ENCODE results near the gene TADA3.
A peak's percentile ranks its signal among the peaks of the same experiment; 100 is the strongest.
"Not testable (repeated sequence)": the region's sequence is repeated elsewhere in the genome, so short reads cannot be mapped to it uniquely, and the experiment has no call there.

The TADA3 gene

DNA sequence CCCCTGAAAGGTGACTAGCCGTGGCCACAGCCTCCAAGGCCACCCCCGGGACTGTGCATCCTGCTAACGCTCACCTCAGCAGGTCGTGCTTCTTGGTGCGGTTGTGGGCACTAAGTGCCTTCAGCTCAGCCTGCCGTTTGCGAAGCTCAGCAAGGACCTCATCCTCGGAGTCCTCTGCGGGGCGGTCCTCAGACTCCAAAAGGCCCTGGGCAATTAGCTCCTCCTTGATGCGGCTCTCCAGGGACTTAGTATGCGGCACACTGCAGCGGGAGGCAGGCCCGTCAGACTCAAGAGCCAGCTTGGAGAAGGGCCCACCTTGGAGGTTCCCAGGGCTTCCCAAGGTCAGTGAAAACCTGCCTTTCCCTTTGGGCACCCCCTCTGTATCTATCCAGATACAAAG is 8.3 kb downstream of the TADA3 start:
- DNase-seq, result no peak

- no peak for DNase-seq
These were observed 9.5 kb downstream of the TADA3 start for GRCh38 chr3:9782770-9783169.

DNA sequence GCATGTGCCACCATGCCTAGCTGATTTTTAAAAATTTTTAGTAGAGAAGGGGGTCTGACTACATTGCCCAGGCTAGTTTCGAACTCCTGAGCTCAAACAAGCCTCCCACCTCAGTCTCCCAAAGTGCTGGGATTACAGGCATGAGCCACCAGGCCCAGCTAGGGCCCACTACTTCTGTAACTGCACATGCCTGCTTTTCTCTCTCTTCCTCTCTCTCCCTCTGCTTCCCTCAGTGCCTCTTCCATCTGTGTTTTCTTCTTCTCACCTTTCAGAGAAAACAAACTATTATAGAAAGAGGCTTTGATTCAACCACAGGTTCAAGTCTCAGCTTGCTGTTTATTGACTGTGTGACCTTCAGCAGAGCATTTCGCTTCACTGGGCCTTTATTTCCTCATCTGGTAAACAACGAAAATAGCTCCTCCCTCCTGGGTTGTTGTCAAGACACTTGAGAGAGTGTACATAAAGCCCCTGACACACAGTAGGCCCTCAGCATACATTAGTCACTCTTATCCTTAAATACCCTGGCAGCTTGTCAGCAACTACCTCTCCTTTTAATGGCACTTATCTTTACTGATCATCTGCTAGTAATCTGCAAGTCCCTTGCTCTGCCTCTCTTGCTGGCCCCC is 10.2 kb downstream of the TADA3 start:
- no peak for DNase-seq

DNA sequence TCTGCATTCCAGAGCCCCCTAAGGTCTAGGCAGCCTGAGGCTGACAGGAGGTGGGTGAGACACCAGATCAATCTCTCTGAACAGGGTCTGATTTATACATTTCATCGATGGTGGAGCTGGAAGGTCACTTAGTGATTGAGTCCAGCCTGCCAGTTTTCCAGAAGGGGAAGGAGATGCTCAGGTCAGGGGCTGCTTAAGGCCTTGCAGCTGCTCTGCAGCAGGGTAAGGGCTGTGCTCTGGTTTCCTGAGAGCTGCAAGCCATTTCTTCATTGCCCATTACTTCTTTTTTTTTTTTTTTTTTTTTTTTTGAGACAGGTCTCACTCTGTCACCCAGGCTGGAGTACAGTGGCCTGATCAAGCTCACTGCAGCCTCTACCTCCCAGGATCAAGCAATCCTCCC is 10.7 kb downstream of the TADA3 start:
- no peak for DNase-seq

DNA sequence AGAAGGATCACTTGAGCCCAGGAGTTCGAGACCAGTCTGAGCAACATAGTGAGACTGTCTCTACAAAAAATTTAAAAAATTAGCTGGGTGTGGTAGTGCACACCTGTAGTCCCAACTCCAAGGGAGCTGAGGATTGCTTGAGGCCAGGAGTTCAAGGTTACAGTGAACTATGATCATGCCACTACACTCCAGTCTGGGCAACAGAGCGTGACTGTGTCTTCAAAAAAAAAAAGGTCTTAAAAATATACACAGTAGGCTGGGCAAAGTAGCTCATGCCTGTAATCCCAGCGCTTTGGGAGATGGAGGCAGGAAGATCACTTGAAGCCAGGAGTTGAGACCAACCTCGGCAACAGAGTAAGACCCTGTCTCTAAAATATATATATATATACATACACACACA is 11.4 kb downstream of the TADA3 start:
- DNase-seq, result no peak

- no peak for DNase-seq
These were observed 11.8 kb downstream of the TADA3 start for GRCh38 chr3:9780458-9780812.

DNA sequence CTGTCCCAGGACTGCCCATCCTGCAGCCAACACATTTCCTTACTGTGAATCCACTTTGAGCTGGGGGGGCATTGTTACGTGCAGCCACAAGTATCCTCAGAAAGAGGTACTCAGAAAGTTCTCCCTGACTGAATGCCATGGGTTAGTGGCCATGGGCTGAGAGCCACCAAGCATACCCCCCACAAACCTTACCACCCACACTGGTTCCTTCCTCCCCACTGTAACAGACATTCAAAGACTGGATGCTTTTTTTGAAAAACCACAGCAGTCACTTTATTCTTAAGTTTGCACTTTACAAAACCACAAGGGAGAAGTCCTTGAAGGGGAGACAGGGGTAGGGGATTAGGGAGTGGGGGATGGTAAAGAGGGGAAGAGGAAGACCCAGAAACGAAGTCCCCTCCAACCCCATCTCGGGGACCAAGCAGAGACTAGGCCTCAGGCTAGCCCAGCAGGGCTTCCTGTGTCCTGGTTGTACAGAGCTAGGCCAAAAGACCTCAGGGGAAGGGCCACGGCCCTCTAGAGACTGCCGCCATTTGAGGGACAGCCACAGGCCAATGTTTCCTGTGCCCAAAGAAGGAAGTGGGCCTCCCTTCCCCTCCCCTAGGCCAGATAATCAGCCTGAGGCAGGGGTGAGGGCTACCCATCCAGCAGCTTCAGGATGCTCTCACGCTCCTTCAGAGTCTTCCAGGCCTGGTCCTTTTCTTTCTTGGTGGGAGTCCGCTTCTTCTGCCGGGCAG is 12.4 kb downstream of the TADA3 start:
- no peak for DNase-seq

GRCh38 chr3:9779075-9779593 is 13.1 kb downstream of the TADA3 start:
- no peak for DNase-seq

GRCh38 chr3:9778143-9779074 is 13.9 kb downstream of the TADA3 start:
- DNase-seq, result peak; percentile 35

DNA sequence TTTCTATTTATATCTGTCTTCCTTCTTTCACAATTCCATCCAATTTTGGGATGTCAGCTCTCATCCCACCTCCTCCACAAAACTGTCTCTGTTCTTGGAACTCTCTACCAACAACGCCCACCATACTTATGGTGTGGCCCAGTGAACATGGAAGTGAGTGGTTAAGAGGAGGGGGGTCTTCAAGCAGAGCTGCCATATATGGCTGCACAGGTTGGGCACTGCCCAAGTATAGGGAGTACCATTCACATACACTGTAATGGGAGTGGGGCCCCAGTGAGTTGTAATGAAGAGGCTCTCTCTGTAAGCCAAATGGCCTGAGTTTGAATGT is 14.6 kb downstream of the TADA3 start:
- no peak for DNase-seq

GRCh38 chr3:9776896-9777693 is 15.2 kb downstream of the TADA3 start:
- DNase-seq, result no peak

DNA sequence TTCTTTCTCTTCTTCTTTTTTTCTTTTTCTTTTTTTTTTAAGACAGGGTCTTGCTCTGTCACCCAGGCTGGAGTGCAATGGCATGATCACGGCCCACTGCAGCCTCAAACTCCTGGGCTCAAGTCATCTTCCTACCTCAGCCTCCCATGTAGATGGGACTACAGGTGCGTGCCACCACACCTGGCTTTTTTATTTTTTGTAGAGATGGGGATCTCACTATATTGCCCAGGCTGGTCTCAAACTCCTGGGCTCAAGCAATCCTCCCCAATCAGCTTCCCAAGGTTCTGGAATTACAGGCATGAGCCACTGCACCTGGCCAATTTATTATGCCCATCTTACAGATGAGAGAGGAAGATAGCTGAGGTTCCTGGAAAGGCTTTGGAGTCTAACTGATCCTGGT is 21.3 kb downstream of the TADA3 start:
- DNase-seq, result not testable (repeated sequence)

DNA sequence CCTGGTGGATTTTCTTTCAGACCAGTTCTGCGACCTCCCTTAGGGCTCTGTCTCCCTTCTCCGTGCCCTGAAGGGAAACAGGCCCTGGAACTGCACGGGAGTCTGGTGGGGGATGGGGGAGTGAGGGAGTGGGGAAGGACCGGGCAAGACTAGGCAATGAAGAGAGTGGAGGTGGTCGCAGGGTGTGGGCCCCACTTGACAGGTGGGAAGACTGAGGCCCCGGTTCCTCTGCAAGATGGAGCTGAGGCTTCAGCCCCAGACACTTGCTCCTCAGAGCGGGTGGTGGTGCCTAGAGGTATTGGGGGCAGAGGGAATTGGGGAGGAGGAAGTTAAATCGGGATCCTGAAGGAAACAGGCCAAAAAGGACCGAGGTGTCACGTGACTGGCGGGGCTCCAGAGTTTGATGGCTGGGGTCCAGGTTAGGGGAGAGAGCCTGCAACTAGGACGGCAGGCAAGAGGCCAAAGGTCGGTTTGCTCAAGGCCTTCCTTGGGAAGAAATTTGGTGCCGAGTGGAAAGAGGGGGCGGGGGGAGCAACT is 21.9 kb downstream of the TADA3 start:
- DNase-seq, result no peak

DNA sequence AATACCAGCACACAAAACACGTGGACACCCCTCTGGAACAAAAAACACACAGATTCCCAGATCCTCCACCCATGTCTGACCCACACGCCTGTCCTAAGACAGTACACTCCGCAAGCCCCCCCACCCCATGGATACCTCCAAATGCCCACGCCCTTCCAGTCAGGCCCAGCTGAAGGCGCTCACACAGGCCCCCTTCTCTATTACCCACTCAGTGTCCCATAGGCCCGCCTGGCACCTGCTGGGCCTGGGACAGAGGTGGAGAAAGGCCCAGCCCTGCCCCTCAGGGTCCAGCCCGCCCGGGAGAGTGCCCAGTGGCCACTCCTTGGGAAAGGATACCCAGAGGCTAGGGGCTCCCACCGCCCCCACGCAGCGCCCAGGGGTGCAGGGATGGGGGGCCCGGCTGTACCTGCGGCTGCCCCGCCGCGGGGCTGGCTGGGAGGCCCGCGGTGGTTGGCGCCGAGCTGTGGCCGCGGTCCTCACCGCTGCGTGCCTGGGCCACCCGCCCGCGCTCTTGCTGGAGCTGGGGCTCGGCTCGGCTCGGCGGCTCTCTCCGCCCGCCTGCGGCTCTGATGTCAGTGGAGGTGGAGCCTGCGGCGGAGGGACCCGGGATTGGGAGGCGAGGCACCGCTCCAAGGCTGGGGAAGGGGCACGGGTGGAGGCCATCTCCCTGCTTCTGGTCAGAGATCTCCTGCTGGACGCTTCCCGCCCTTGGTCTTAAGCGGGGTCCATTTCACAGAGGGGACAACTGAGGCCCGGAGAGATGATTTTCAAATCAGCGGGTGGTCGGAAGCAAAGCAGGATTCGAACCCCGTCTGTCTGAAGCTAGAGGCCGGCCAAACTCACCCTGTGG is 22.6 kb downstream of the TADA3 start, which contains the start of gene CAMK1:
Gene CAMK1 (minus strand): TSS at position 522 of the 850 bp plus-strand sequence. CDS start 2,198 bp downstream, outside the sequence.
- DNase-seq, result peak; percentile 74

GRCh38 chr3:9769012-9769411 is 23.3 kb downstream of the TADA3 start:
- no peak for DNase-seq

- no peak for DNase-seq
These were observed 24.0 kb downstream of the TADA3 start for GRCh38 chr3:9768141-9768775.

- no peak for DNase-seq
These were observed 24.9 kb downstream of the TADA3 start for GRCh38 chr3:9767418-9767817.

GRCh38 chr3:9765865-9766264 is 26.4 kb downstream of the TADA3 start:
- DNase-seq, result no peak

DNA sequence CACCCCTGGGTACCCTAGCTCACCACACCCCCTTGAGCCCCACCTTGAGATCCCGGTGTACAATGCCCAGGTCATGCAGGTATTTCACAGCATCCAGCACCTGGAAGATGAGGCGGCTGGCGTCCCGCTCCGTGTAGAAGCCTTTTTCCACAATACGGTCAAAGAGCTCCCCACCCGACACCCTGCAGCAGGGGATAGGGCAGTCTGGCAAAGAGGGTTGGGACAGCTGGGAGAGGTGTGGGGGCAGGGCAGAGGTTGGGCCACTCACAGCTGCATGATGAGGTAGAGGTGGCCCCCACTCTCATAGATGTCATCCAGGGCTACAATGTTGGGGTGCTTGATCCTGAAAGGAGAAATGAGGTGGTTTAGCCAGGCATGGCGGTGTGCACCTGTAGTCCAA is 29.4 kb downstream of the TADA3 start:
- DNase-seq, result no peak

DNA sequence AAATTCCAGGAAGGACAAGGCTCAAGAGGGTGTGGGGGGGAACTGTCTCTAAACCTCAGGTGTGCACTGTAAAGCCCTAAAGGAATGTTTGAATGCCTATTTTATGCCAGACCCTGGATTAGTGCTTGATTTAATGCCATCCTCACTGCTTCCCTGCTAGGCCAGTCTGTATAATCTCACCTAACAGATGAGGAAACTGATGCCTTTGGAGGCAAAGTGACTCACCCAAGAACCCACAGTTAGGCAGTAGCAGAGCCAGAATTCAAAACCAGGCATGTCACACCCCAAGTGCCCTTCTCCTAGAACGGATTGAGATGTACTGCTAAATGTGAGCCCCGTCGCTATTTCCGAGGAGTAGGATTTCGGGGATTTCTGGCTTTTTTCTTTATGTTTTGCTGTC is 30.4 kb downstream of the TADA3 start:
- no peak for DNase-seq

All from fibroblast of skin of scalp (primary cell).